A549 (cell line): ENCODE measurements around the gene AHR. TPM values are rescaled to one million over a fixed set of nuclear protein-coding genes. Genes with fewer than 3 reads are reported as not detected.

Experiments
- ATAC-seq, 2 experiments: fragments of 200-7000 bp in 1 of 2; fragments of >200 bp in 1 of 2; cut with Nextera tagmentation in 1 of 2; cut with Tn5 transposase in 1 of 2; 3 replicates each; pipeline versions ENCODE4 v1.8.0 to v1.9.1; 2018 to 2020; ENCODE audit warnings: mild to moderate bottlenecking in 1 of 2, moderate library complexity in 1 of 2
- CTCF ChIA-PET: fragments of 300-600 bp; sonication (Branson Sonifier 250); formaldehyde crosslinking; extraction: SDS; loops from one replicate; lab custom pipeline; 2021; ENCODE audit warnings: antibody characterized with exemption, inconsistent platforms; lab: Yijun Ruan, JAX
- POLR2A ChIA-PET: fragments of 350-600 bp; formaldehyde crosslinking; extraction: SDS; loops from one replicate; lab custom pipeline; 2021; ENCODE audit warnings: antibody characterized with exemption, inconsistent platforms; lab: Yijun Ruan, JAX
- DNase-seq, 2 experiments: peaks; one replicate each; pipeline versions ENCODE4 v3.0.0 to v3.0.0-alpha.2; 2011 to 2016; ENCODE audit warnings: low read depth in 1 of 2, low spot score in 1 of 2
- FAIRE-seq: peaks from 2 replicates; lab custom pipeline; 2011; peaks lifted over from hg19 to GRCh38; lab: Jason Lieb, UNC
- H3K27ac ChIP-seq, 2 experiments: fragments of >200 bp; sonication (Bioruptor Twin); formaldehyde crosslinking; 3 replicates each; pipeline ENCODE4 v1.5.1; 2016 to 2017
- H3K4me1 ChIP-seq: fragments of >200 bp; sonication (Bioruptor Twin); formaldehyde crosslinking; 3 replicates; pipeline ENCODE4 v1.6.1; 2016
- H3K4me2 ChIP-seq: fragments of >200 bp; sonication (Bioruptor Twin); formaldehyde crosslinking; 3 replicates; pipeline ENCODE4 v1.6.1; 2016
- H3K4me3 ChIP-seq: fragments of >200 bp; sonication (Bioruptor Twin); formaldehyde crosslinking; 3 replicates; pipeline ENCODE4 v1.5.1; 2016
- H3K9me3 ChIP-seq: fragments of >200 bp; sonication (Bioruptor Twin); formaldehyde crosslinking; 3 replicates; pipeline ENCODE4 v1.6.1; 2016
- BHLHE40 ChIP-seq: IDR thresholded peaks from 2 replicates; pipeline ENCODE4 v1.6.1; 2012; ENCODE audit warnings: low read depth, low read length, inconsistent platforms
- EP300 ChIP-seq, 2 experiments: fragments of >200 bp; sonication (Bioruptor Twin); formaldehyde crosslinking; IDR thresholded peaks; 2 replicates in 1 of 2; 3 replicates in 1 of 2; pipeline ENCODE4 v1.6.1; 2016 to 2017
- ESRRA ChIP-seq: fragments of 150-350 bp; IDR thresholded peaks from 2 replicates; pipeline ENCODE4 v1.6.1; 2014; ENCODE audit warnings: mild to moderate bottlenecking, low read length, borderline replicate concordance
- FOSL2 ChIP-seq, 2 experiments: fragments of 450-650 bp in 1 of 2; fragments of >200 bp in 1 of 2; sonication (Bioruptor Twin) in 1 of 2; formaldehyde crosslinking; IDR thresholded peaks; 2 replicates each; pipeline versions ENCODE4 v1.5.0 to v1.6.1; 2016 to 2020; ENCODE audit warnings: mild to moderate bottlenecking in 1 of 2, moderate library complexity in 1 of 2
- GATA3 ChIP-seq: IDR thresholded peaks from 2 replicates; pipeline ENCODE4 v1.6.1; 2012; ENCODE audit warnings: borderline replicate concordance
- HOXB5 ChIP-seq: fragments of 250-450 bp; sonication (Bioruptor Pico); IDR thresholded peaks from 2 replicates; pipeline ENCODE4 v1.5.0; 2020; ENCODE audit warnings: mild to moderate bottlenecking, moderate library complexity
- JUN ChIP-seq, 2 experiments: fragments of >200 bp; sonication (Bioruptor Twin); formaldehyde crosslinking; IDR thresholded peaks; 2 replicates in 1 of 2; 3 replicates in 1 of 2; pipeline ENCODE4 v1.6.1; 2016 to 2017
- JUNB ChIP-seq: fragments of >200 bp; sonication (Bioruptor Twin); formaldehyde crosslinking; IDR thresholded peaks from 2 replicates; pipeline ENCODE4 v1.6.1; 2016
- KDM1A ChIP-seq: fragments of 200-600 bp; sonication (generic); IDR thresholded peaks from 2 replicates; pipeline ENCODE4 v1.6.1; 2016; ENCODE audit warnings: low read depth, mild to moderate bottlenecking
- NFE2L2 ChIP-seq: fragments of 150-350 bp; conservative IDR thresholded peaks from 2 replicates; pipeline ENCODE4 v1.6.1; 2014; ENCODE audit warnings: low read length
- NPAS2 ChIP-seq: fragments of 250-450 bp; sonication (Bioruptor Pico); IDR thresholded peaks from 2 replicates; pipeline ENCODE4 v1.8.0; 2022; ENCODE audit warnings: mild to moderate bottlenecking, moderate library complexity, borderline replicate concordance
- RAD21 ChIP-seq, 2 experiments: fragments of >200 bp in 1 of 2; sonication (Bioruptor Twin) in 1 of 2; formaldehyde crosslinking in 1 of 2; IDR thresholded peaks in 1 of 2; conservative IDR thresholded peaks in 1 of 2; 2 replicates in 1 of 2; 3 replicates in 1 of 2; pipeline ENCODE4 v1.6.1; 2012 to 2018; ENCODE audit warnings: inconsistent platforms in 1 of 2
- RCOR1 ChIP-seq: fragments of 150-350 bp; IDR thresholded peaks from 2 replicates; pipeline ENCODE4 v1.6.1; 2014; ENCODE audit warnings: antibody characterized with exemption, low read length, low read depth
- SMC3 ChIP-seq: fragments of >200 bp; sonication (Bioruptor Twin); formaldehyde crosslinking; IDR thresholded peaks from 3 replicates; pipeline ENCODE4 v1.6.1; 2018; ENCODE audit warnings: inconsistent platforms
- SREBF2 ChIP-seq: fragments of 450-650 bp; IDR thresholded peaks from 2 replicates; pipeline ENCODE4 v1.6.1; 2014; ENCODE audit warnings: mild to moderate bottlenecking, moderate library complexity
- TFCP2L1 ChIP-seq: fragments of 250-450 bp; sonication (Bioruptor Pico); IDR thresholded peaks from 2 replicates; pipeline ENCODE4 v1.5.0; 2021; ENCODE audit warnings: mild to moderate bottlenecking
- ZC3H11A ChIP-seq: fragments of 450-650 bp; IDR thresholded peaks from 2 replicates; pipeline ENCODE4 v1.6.1; 2014; ENCODE audit warnings: antibody characterized with exemption, mild to moderate bottlenecking
- ZFP36 ChIP-seq: fragments of 450-650 bp; IDR thresholded peaks from 2 replicates; pipeline ENCODE4 v1.6.1; 2014; ENCODE audit warnings: borderline replicate concordance; ENCODE audit not compliant: partially characterized antibody
- WGBS: methylation state at CpG from one replicate; pipeline ENCODE4 v1.1.6; 2017; ENCODE audit errors: missing lambda C conversion rate; 5-methylcytosine and 5-hydroxymethylcytosine counted together
- polyA plus RNA-seq, 4 experiments: library from polyadenylated mRNA; depleted of rRNA in 3 of 4; stranded (reverse); fragments of >200 nt; fragmentation: RNase III in 1 of 4; extraction: RNeasy Plus Mini Kit Qiagen cat#74134 plus additional on column Dnase treatment in 1 of 4; gene quantifications; 2 replicates in 3 of 4; 3 replicates in 1 of 4; pipeline ENCODE4 v1.2.3, GENCODE V29; 2011 to 2017
- TF ChIP-seq, protein P1 (sequence below): IDR thresholded peaks from 2 replicates; pipeline ENCODE4 v1.6.1; 2012
- TF ChIP-seq, protein P2 (sequence below): IDR thresholded peaks from 2 replicates; pipeline ENCODE4 v1.6.1; 2012
- TF ChIP-seq, protein P3 (sequence below): fragments of >200 bp; sonication (Bioruptor Twin); formaldehyde crosslinking; IDR thresholded peaks from 3 replicates; pipeline ENCODE4 v1.5.1; 2016
- TF ChIP-seq, protein P4 (sequence below): fragments of 250-450 bp; sonication (Bioruptor Pico); IDR thresholded peaks from 2 replicates; pipeline ENCODE4 v1.5.0; 2021; ENCODE audit warnings: mild to moderate bottlenecking, moderate library complexity, borderline replicate concordance

Gene AHR
- polyA plus RNA-seq, 2 of the 4 experiments (the other 2 are of a cell fraction), result 9.1 to 14.3 TPM

DNA sequence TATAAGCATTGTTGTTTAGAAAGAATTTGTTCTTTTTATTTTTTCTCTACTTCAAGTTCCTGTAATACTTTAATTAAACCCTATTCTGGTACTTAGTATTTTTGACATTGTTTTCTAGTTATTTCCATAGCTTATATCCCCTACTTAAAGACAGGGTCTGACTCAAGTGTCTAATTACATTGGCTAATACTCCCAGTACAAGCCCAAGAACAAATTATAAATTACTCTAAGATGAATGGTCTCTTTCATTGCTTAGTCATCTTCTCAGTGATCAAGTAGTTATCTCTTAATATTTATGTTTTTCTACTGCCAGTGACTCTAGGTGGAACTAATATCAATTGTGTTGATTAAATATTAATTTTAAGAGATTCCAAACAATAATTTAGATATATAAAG lies 21.6 kb downstream of the AHR start:
- Histone ChIP-seq H3K9me3 (no peaks in the 10 kb centered on the region), H3K4me3 (0 out of 3 replicates have a peak overlapping the region, but pooled peaks have one; percentile 10), H3K4me2 (peak overlapping the region; percentile 82), H3K27ac (peak overlapping the region; percentile 73 to 78; a peak in 5 of 6 replicates), H3K4me1 (peaks cover 83% of the 10 kb centered on the region)
- CTCF ChIA-PET, result interaction anchor here (1.3 to 1.4 kb wide), 2 partner anchors 19 to 42 kb away, joined by 3 to 5 read pairs; no protein-coding TSS in a partner anchor
- POLR2A ChIA-PET, result interaction anchor here (0.5 kb wide), 1 partner anchor 237 kb away, joined by 4 read pairs; no protein-coding TSS in a partner anchor
- FAIRE-seq, result no peak
- ATAC-seq, result no peak
- TF ChIP-seq BHLHE40 (no peak), EP300 (IDR thresholded peaks at IDR 0.05) (no peak), JUN (IDR thresholded peaks at IDR 0.05) (no peak), FOSL2 (IDR thresholded peaks at IDR 0.05) (no peak), FOSL2 (CRISPR knock-in tag; IDR thresholded peaks at IDR 0.05) (peak; percentile 16; the same call in 1 of the 2 replicates)
- no peak for DNase-seq

DNA sequence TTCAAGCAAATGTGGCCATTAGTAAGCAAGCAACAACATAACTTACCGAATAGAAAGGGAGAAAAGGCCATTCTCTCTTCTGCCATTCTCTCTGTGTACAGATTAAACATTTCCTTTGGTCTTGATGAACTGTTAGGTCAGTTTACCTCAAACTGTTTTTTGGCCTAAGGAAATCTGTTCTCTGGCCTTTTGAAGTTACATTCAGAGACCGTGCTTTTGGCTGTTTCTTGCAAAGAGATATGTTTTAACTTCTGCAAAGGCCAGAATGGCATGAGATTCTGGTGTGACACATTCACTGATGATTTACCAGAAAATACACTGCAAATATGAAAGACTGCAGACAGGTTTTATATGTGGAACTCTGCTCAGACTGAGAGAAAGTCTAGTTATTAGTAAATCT lies 22.2 kb downstream of the AHR start:
- DNase-seq (peak in 1 of 2 experiments; percentile 48), FAIRE-seq (peak; percentile 23), ATAC-seq (peak; percentile 35 to 37; a peak in 3 of 6 replicates)
- peaks cover 83% of the 10 kb centered on the region for H3K4me1 ChIP-seq
- H3K4me2 ChIP-seq, result peak overlapping the region; percentile 82
- ChIA-PET CTCF (interaction anchor here (0.5 to 1.4 kb wide), 3 partner anchors 11 to 126 kb away, joined by 3 read pairs; no protein-coding TSS in a partner anchor), POLR2A (no interaction called here)
- TF ChIP-seq EP300 (IDR thresholded peaks at IDR 0.05) (peak in 1 of 2 experiments; percentile 36; a peak in 1 of 5 replicates), NPAS2 (no peak), JUN (IDR thresholded peaks at IDR 0.05) (peak in 1 of 2 experiments; percentile 30; a peak in 1 of 5 replicates), RCOR1 (no peak)
- TF ChIP-seq, protein P1, sequence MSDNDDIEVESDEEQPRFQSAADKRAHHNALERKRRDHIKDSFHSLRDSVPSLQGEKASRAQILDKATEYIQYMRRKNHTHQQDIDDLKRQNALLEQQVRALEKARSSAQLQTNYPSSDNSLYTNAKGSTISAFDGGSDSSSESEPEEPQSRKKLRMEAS, result 0 out of 2 replicates have a peak, but pooled peaks have one; percentile 17
- no peaks in the 10 kb centered on the region for H3K9me3 ChIP-seq
- H3K27ac ChIP-seq, result peak overlapping the region; percentile 73 to 78
- WGBS, result 2% methylated on average over 2 of the region's 2 CpGs
- H3K4me3 ChIP-seq, result peak overlapping the region; percentile 10; the same call in 1 of the 3 replicates

DNA sequence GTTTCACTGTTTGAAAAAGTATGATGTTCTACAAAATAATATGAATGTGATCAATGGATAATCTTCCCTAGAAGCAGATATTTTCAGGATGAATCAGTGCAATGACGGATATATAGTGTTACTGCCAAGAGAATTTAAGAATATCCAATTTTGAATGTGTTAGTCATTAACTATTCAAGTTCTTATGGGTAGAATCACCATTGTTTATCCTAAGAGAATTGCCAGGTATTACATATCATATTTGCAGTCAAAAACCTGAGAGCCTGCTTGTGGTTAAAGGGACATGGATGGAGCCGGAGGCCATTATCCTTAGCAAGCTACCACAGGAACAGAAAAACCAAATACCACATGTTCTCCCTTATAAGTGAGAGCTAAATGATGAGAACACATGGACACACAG lies 26.9 kb downstream of the AHR start:
- TF ChIP-seq KDM1A (no peak), ZFP36 (no peak), GATA3 (peak; percentile 66; the same call in 1 of the 2 replicates), RAD21 (conservative IDR thresholded peaks at IDR 0.05 in 1 of 2, IDR thresholded peaks at IDR 0.05 in 1 of 2) (peak; percentile 2 to 33; a peak in 1 of 5 replicates), SMC3 (peak; percentile 22; the same call in 1 of the 3 replicates), HOXB5 (CRISPR knock-in tag) (no peak), JUNB (peak; percentile 83), ZC3H11A (no peak), FOSL2 (IDR thresholded peaks at IDR 0.05) (no peak), FOSL2 (CRISPR knock-in tag; IDR thresholded peaks at IDR 0.05) (peak; percentile 69), EP300 (IDR thresholded peaks at IDR 0.05) (peak in 1 of 2 experiments; percentile 25; a peak in 1 of 5 replicates), NFE2L2 (no peak)
- TF ChIP-seq, protein P1, result no peak
- TF ChIP-seq, protein P2, sequence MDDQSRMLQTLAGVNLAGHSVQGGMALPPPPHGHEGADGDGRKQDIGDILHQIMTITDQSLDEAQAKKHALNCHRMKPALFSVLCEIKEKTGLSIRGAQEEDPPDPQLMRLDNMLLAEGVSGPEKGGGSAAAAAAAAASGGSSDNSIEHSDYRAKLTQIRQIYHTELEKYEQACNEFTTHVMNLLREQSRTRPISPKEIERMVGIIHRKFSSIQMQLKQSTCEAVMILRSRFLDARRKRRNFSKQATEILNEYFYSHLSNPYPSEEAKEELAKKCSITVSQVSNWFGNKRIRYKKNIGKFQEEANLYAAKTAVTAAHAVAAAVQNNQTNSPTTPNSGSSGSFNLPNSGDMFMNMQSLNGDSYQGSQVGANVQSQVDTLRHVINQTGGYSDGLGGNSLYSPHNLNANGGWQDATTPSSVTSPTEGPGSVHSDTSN, result no peak
- Histone ChIP-seq H3K27ac (peak overlapping the region; percentile 62 to 82), H3K4me1 (peaks cover 51% of the 10 kb centered on the region), H3K4me2 (peak overlapping the region; percentile 62), H3K9me3 (no peaks in the 10 kb centered on the region), H3K4me3 (no peak overlapping the region)
- FAIRE-seq (no peak), DNase-seq (peak in 1 of 2 experiments; percentile 47), ATAC-seq (peak; percentile 69 to 73; a peak in 5 of 6 replicates)
- WGBS, result 24% methylated on average over 2 of the region's 2 CpGs
- ChIA-PET POLR2A (no interaction called here), CTCF (no interaction called here)

DNA sequence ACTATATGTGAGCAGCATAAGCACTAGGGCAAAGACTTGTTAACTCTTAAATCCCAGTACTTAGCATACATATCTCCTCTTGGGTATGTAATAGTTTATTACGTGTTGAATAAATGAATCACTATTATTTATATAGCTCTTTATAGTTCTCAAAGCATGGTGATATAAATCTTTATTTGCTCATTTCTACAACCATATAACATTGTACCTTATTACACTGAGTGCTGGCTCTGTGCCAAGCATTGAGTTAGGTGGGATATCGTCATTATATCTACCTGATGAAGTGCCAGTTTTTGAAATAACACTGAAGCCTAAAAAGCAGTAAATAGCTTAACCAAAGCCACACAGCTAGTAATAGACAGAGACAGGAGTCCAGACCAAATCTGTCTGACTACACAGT lies 27.9 kb downstream of the AHR start:
- WGBS, result 89% methylated on average over 2 of the region's 2 CpGs
- ChIA-PET CTCF (no interaction called here), POLR2A (no interaction called here)
- TF ChIP-seq NFE2L2, result no peak
- TF ChIP-seq TFCP2L1 (CRISPR knock-in tag), result no peak
- no peak for TF ChIP-seq FOSL2 (IDR thresholded peaks at IDR 0.05)
- TF ChIP-seq FOSL2 (CRISPR knock-in tag; IDR thresholded peaks at IDR 0.05), result no peak
- TF ChIP-seq, protein P3, sequence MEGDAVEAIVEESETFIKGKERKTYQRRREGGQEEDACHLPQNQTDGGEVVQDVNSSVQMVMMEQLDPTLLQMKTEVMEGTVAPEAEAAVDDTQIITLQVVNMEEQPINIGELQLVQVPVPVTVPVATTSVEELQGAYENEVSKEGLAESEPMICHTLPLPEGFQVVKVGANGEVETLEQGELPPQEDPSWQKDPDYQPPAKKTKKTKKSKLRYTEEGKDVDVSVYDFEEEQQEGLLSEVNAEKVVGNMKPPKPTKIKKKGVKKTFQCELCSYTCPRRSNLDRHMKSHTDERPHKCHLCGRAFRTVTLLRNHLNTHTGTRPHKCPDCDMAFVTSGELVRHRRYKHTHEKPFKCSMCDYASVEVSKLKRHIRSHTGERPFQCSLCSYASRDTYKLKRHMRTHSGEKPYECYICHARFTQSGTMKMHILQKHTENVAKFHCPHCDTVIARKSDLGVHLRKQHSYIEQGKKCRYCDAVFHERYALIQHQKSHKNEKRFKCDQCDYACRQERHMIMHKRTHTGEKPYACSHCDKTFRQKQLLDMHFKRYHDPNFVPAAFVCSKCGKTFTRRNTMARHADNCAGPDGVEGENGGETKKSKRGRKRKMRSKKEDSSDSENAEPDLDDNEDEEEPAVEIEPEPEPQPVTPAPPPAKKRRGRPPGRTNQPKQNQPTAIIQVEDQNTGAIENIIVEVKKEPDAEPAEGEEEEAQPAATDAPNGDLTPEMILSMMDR, result no peak
- TF ChIP-seq ESRRA, result no peak
- no peak for TF ChIP-seq JUNB
- TF ChIP-seq, protein P4, sequence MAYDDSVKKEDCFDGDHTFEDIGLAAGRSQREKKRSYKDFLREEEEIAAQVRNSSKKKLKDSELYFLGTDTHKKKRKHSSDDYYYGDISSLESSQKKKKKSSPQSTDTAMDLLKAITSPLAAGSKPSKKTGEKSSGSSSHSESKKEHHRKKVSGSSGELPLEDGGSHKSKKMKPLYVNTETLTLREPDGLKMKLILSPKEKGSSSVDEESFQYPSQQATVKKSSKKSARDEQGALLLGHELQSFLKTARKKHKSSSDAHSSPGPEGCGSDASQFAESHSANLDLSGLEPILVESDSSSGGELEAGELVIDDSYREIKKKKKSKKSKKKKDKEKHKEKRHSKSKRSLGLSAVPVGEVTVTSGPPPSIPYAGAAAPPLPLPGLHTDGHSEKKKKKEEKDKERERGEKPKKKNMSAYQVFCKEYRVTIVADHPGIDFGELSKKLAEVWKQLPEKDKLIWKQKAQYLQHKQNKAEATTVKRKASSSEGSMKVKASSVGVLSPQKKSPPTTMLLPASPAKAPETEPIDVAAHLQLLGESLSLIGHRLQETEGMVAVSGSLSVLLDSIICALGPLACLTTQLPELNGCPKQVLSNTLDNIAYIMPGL (CRISPR knock-in tag), result no peak
- no peak for TF ChIP-seq SREBF2
- TF ChIP-seq SMC3, result no peak
- DNase-seq (no peak), FAIRE-seq (no peak), ATAC-seq (no peak)
- Histone ChIP-seq H3K4me3 (no peak overlapping the region), H3K9me3 (no peaks in the 10 kb centered on the region), H3K27ac (peak overlapping the region; percentile 62 to 82; a peak in 5 of 6 replicates), H3K4me2 (no peak overlapping the region), H3K4me1 (peaks cover 41% of the 10 kb centered on the region)
